GM12801 (cell line): ENCODE measurements around the gene PRADC1.

Source experiments
- TF ChIP-seq, protein P1 (sequence below): IDR thresholded peaks from one replicate; pipeline ENCODE4 v1.5.1; 2011; ENCODE audit warnings: control low read depth; ENCODE audit not compliant: insufficient read length; ENCODE audit errors: extremely low read depth

PRADC1 gene

GRCh38 chr2:73260338-73260984 is 27.4 kb upstream of the PRADC1 start:
- TF ChIP-seq, protein P1, sequence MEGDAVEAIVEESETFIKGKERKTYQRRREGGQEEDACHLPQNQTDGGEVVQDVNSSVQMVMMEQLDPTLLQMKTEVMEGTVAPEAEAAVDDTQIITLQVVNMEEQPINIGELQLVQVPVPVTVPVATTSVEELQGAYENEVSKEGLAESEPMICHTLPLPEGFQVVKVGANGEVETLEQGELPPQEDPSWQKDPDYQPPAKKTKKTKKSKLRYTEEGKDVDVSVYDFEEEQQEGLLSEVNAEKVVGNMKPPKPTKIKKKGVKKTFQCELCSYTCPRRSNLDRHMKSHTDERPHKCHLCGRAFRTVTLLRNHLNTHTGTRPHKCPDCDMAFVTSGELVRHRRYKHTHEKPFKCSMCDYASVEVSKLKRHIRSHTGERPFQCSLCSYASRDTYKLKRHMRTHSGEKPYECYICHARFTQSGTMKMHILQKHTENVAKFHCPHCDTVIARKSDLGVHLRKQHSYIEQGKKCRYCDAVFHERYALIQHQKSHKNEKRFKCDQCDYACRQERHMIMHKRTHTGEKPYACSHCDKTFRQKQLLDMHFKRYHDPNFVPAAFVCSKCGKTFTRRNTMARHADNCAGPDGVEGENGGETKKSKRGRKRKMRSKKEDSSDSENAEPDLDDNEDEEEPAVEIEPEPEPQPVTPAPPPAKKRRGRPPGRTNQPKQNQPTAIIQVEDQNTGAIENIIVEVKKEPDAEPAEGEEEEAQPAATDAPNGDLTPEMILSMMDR: no peak

DNA sequence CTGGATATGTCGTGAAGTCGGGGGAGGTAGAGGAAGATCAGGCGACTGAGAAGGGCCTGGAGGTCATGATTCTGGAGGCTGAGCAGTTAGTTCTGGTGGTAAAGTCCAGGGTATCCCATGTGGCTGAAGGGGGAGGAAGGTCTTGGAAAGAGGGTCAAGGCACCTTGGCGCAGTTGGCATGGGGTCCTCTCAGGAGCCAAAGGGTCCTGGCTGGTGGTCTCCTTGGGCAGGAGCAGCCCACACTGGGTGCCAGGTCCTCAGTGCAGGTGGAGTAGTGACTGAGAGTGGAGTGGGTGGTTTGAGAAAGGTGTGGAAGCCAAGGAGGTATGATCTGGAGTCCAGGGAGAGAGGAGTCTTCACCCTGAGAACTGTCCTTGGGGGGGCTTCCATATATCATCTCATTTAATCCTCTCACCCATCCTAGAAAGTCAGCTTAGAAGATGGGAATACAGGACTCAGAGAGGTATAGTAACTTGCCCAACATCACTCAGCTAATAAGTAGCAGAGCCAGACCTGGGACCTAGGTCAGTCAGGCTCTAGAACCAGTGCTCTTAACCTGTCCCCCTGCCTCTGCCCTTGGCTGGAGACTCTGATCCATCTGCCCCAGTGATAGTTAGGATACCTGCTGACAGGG is 26.8 kb upstream of the PRADC1 start:
- TF ChIP-seq, protein P1: no peak

- TF ChIP-seq, protein P1: no peak
Observed at GRCh38 chr2:73259276-73259675, 26.2 kb upstream of the PRADC1 start.

- TF ChIP-seq, protein P1: no peak
Observed at GRCh38 chr2:73258913-73259215, 25.8 kb upstream of the PRADC1 start.

GRCh38 chr2:73258186-73258912 is 25.3 kb upstream of the PRADC1 start:
- TF ChIP-seq, protein P1: no peak

GRCh38 chr2:73257425-73258125 is 24.5 kb upstream of the PRADC1 start:
- TF ChIP-seq, protein P1: no peak

- TF ChIP-seq, protein P1: no peak
Observed at GRCh38 chr2:73257021-73257420, 24.0 kb upstream of the PRADC1 start.
